ENCODE data around the gene MFF.
"Not testable (repeated sequence)": the region's sequence is repeated elsewhere in the genome, so short reads cannot be mapped to it uniquely, and the experiment has no call there.

Gene MFF

DNA sequence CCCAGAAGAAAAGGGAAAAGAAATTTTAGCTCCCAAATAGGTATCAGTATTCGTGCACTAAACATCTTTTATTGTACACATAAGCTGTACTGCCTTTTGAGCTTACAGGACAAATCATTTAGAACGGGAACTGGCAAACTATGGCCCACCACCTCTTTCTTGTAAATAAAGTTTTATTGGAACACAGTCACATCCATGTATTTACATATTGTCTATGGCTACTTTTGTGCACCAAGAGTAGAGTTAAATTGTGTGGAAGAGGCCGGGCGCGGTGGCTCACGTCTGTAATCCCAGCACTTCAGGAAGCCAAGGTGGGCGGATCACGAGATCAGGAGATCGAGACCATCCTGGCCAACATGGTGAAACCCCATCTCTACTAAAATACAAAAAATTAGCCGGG, 48.3 kb downstream of the MFF start:
- no peak overlapping the region for H3K27ac ChIP-seq
- no peak overlapping the region for H3K4me3 ChIP-seq

DNA sequence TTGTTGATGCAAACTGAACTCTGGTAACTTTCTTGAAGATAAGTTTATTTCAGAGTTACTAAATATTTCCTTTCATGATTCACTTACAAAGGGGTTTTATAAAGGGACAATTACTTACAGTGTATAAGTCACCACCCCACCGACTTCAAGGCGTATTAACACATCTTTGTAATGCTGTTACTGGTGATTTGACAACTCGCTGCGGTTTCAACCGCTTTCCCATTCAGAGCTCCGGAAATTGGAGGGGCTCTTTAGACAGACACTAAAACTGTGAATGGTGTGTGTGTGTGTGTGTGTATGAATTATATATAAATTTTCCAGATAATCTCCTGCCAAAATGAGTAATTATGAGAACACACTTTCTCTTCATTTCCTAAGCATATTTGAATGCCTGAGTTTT, 49.1 kb downstream of the MFF start:
- no peak overlapping the region for H3K4me3 ChIP-seq
- no peak overlapping the region for H3K27ac ChIP-seq

DNA sequence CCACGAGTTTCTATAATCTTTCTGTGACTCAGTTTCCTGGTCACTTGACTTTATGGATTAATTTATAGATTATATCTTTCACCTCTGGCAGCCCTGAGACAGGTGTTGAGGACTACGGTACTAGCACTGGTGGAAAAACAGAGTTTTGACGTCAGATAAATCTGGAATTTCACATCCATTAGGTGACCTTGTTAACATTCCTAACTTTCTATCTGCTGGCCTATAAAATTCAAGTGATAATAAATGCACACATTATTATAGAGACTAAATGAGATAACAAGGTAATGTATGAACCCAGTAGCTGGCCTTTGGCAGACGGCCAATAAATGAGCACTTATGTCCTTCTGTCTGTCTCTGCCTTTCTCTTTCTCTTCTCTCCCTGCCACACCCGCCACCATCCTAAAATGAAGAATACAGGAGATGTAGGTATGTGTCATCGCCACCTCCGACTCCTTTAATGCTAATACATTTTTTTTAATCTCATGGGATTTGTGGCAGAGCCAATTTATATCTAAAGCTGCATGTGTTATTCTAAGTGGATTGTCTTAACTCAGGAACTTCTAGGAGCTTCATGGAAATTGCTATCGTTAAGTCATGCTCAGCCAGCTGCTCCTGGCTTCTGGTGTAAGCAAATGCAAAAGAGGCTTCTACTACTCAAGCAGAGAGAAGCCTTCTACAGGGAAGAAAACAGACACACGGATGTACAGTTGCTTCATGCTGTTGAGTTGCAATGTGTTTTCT, 51.8 kb downstream of the MFF start:
- no peak overlapping the region for H3K27ac ChIP-seq
- H3K4me3 ChIP-seq = no peak overlapping the region

DNA sequence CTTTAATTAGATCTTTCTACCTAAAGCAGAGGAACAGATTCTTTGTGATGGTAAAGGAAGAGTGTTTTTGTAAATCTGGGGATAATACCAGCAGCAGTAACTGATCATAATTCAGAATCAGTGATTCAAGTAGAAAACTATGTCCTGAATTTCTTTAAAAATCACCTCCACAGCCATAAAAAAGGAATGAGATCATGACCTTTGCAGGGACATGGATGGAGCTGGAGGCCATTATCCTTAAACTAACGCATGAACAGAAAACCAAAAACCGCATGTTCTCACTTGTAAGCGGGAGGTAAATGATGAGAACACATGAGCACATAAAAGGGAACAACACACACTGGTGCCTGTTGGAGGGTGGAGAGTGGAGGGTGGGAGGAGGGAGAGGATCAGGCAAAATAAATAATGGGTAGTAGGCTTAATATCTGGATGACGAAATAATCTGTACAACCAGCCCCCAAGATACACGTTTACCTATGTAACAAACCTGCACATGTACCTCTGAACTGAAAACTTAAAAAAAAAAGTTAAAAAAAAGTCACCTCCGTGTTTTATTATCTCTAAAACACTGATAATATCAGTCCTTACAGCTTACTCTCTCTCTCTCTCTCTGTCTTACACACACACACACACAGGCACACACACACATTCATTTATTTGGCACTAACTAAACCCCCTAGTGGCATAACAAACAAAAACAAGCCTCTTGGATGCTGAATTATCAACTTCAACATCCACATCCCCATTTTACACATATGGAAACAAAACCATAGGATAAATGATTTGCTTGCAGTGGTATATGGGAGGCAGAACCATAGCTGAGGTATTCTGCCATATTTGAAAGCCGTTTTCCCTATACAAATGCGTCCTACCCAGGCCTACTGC, 52.7 kb downstream of the MFF start:
- Histone ChIP-seq H3K27ac (no peak overlapping the region), H3K4me3 (no peak overlapping the region)

DNA sequence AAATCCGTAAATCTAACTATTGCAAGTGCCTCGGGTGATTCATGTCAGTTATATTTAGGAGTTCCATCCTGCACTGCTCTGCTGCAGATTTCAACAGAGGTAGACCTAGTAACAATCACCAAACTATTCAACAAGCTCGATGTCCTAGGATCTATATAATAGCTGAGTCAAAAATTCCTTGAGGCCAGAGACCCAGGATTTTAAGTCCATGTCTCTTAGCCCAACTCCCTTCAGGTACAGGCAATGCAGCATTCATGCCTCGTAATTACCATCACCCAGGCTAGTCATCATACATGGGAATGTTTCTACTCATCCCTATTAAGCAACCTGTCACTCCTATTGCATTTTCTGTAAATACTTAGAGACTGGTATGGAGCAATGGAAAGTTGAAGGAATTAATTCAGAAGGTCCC, 53.3 kb downstream of the MFF start:
- no peak overlapping the region for H3K27ac ChIP-seq
- H3K4me3 ChIP-seq = no peak overlapping the region

DNA sequence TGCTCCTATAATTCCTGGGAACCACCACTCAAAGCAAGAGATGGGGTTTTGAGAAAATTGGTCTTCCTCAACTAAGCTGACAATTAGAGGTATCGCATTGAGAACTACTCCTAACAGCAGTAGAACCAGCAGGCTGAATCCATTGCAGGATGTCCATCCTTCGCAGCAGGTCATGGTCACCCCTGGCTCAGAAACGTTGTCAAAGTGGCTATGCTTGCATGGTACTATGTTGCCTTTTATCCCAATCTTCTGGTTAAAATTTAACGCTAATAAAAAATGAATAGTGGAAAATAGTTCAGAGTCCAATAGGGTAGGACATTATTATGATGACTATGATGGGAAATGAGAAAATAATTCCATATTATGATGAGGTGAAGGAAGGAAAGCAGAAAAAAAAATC, 54.0 kb downstream of the MFF start, which contains the start of gene TM4SF20:
Gene TM4SF20 (minus strand): TSS at position 212 of the 400 bp plus-strand sequence. CDS start 38 bp downstream, at position 174.
- H3K4me3 ChIP-seq = no peak within 1 kb of the TSS
- H3K27ac ChIP-seq = no peak within 1 kb of the TSS

DNA sequence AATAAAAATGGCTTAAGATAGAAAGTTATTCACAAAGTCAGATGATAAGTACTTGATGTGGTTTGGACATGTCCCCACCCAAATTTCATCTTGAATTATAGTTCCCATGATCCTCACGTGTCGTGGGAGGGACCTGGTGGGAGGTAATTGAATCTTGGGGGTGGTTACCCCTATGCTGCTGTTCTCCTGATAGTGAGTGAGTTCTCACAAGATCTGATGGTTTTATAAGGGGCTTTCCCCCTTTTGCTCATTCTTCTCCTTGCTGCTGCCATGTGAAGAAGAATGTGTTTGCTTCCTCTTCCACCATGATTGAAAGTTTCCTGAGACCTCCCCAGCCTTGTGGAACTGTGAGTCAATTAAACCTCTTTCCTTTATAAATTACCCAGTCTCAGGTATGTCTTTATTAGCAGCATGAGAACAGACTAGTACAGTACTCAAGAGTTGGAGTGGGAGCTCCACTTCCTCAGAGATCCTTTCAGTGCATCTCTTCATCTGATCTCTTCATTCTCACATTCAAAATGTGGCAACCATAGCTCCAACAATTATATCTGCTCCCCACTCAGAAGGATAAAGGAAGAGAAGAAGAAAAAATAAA, 57.3 kb downstream of the MFF start:
- not testable (repeated sequence) for H3K27ac ChIP-seq, H3K4me3 ChIP-seq

DNA sequence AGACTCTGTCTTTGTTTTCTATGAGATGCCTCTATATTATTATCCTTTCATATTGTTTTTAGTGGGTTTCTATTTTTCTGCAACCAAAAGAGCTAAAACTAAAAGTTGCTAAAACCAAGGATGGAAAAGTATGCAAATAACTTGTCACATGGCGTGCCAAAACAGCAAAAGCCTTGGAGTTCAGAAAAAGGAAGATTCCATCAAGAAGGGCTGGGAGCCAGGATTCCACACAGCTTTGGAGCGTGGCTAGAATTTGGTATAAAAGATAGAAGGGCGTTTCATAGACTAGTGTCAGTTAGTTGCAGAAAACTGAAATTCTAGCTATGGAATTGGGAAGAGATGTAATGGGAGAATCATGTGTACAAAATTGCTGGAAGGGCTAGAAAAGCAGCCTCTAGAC, 58.6 kb downstream of the MFF start:
- H3K27ac ChIP-seq = no peak overlapping the region
- H3K4me3 ChIP-seq = no peak overlapping the region

DNA sequence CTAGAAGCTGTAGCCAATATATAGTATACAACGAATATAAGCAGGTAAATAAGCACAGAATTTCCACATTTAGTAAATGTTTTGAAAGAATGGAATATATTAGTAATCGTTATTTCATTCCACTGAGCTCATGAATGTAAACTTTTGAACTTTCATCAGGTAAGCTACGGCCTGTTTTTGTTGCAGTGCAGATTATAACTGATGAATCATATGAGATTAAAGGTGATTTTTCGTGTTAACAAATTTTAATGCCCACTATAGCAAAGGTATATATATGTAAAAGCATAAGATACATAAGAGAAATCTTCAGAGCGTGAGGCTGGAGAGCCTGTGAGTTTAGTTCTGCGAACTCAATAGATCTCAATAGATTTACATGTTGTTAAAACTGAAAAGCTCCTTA, 61.6 kb downstream of the MFF start:
- no peak overlapping the region for H3K27ac ChIP-seq
- H3K4me3 ChIP-seq = no peak overlapping the region

DNA sequence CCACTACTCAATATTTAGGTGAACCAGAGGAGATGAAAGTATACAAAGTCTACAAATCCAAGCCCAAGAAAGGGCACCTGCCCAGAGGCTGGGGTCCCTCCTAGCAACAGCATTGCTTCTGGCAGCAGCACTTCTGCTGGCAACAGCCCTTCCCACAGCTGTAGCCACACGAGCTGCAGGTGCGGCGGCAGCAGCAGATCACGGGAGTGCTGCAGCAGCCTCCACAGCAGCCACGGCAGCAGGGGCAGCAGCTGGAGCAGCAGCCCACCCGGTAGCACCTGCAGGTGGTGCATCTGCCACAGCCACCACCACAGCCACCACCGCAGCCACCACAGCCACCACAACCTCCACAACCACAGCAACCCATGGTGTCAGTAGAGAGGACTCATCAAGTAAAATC, 62.5 kb downstream of the MFF start, which contains the start of gene SCYGR1:
Gene SCYGR1 (minus strand): TSS at position 367 of the 400 bp plus-strand sequence. CDS start 0 bp downstream, at position 367.
- H3K4me3 ChIP-seq, H3K27ac ChIP-seq: not testable (repeated sequence)

DNA sequence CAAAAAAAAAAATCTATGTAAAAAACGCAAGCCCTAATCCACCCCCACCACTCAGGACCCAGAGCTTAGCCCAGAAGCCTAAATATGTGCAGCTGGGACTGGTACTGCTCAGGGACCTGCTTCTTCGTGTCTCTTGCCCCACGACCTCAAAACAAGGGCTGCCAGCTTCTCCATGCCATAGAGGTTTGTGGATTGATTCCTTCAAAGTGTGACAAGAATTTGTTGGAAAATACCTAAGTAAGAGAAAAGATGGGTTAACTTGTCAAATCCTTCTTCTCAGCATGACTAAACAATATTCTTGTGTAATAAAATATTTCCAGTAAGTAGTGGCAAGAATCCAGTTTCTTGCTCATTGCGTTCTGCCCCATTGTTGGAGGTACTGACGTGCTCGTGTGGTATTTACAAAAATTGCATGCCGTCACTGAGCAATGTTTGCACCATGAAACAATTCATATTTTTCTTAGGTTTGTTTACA, 63.5 kb downstream of the MFF start:
- Histone ChIP-seq H3K27ac (no peak overlapping the region), H3K4me3 (no peak overlapping the region)

DNA sequence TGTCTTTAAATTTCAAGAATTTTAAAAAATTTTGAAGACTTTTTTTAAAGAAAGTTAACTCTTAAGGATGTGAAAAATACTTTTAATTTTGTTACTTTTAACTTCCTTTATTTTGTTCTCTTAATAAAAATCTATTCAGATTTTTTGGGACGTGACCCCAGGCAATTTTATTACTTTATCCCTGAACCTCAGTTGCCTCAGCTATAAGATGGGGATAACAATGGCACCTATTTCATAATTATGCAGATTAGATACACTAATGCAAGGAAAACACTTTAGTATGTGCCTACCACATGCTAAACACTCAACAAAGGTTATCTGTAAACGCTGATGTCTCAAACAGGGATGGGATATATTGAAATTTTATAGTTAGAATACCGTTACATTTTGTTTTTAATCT, 64.2 kb downstream of the MFF start:
- no peak overlapping the region for H3K27ac ChIP-seq

DNA sequence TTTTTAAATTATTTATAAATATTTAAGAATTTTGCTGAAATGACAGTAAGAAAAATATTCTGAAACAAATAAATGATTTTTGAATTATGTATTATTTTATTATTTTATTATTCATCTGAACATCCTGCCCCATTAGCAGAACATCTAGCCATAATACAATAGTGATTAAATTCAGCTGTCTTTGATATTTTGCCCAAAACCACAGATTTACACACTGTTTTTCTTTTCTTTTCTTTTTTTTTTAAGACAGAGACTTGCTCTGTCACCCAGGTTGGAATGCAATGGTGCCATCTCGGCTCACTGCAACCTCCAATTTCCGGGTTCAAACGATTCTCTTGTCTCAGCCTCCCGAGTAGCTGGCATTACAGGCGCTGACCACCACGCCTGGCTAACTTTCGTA, 64.6 kb downstream of the MFF start:
- Histone ChIP-seq H3K4me3 (no peak overlapping the region), H3K27ac (no peak overlapping the region)

More for the DNA sequence above, 64.2 kb downstream of the MFF start:
- no peak overlapping the region for H3K4me3 ChIP-seq

DNA sequence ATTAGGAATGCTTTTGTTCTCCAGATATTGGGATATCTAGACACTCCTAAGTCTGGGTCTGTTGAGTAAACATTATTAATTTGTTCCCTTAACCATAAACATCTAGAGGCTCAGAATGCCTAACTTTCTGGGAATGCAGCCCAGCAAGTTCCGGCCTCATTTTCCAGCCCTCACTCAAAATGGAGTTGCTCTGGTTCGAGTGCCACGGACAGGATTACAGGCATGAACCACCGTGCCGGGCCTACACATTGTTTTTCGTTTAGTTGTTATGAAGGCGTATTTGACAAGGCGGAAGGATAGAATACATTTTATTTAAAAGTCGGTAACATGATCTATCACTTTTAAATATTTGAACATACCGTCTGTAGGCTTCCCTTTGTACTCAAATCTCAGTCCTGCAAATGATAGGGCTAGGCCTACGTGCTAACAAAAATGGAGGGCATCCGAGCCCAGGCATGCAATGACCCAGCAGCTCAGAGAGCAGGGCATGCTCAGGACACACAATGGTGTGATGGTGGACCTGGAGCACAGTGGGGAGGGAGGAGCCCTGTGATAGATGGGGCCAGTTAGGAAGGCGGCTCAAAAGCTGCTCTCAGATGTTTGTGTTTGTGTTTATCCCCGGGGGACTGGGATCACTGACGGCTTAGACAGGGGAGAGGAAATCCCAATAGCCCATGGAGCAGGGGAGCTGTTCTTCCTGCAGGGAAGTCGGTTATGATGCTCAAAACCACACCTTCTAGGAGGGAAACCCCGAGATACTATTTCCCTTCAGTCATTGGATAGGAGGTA, 65.6 kb downstream of the MFF start:
- no peak overlapping the region for H3K27ac ChIP-seq

DNA sequence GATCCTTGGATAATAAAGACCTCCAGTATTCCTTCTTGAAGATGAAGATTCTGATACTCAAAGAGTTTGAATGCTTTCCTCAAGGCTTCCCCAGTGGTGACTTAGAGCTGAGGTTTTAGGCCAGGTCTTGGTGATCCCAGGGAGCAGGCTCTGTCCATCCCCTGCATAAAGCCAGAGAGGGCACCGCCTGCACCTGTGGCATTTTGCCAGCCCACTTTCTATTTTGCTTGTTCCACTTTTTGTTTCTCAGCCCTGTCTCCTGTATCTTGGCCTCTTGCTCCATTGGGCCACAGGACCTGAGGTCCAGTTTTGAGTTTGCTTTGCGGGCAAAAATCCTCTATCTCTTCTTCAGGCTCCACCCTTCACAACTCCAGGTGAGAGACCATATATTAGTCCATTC, 69.3 kb downstream of the MFF start:
- no peak overlapping the region for H3K27ac ChIP-seq
- H3K4me3 ChIP-seq = no peak overlapping the region

More for the DNA sequence above, 65.6 kb downstream of the MFF start:
- H3K4me3 ChIP-seq = no peak overlapping the region

DNA sequence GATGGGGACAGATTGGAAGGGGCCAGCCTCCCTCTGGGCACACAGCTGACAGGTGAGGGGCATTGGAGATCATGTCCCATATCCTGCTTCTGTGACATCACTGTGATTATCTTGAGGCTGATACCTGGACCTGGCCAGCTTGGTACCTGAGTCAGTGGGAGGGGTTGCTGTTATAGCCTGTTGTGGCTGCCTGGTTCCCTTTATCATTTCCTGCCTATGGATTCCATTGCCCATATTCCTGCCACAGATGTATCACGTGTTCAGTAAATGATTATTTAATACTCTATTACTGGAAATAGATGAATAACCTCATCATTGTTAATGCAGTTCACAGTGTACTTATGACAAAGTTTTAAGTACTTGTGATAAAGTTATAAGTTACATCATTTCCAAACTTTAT, 70.5 kb downstream of the MFF start:
- no peak overlapping the region for H3K4me3 ChIP-seq
- H3K27ac ChIP-seq = no peak overlapping the region

DNA sequence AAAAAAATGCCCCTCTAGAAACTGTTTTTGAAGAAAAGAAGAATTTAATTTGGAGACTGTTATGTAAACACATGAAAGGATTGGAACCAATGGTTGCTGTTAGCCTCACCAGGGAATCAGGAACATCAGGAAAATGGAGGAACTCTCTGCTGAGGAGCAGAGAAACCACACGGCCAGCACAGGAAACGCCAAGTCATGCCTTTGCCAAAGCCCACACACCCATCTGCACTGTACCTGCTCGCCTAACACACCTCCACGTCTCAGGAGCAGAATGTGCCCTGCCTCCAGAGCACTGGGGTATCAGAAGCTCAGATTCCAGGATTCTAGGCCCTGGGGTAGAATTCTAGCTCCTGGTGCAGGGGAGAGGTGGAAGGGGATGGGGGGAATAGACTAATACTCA, 72.5 kb downstream of the MFF start:
- H3K4me3 ChIP-seq = no peak overlapping the region
- H3K27ac ChIP-seq = no peak overlapping the region

DNA sequence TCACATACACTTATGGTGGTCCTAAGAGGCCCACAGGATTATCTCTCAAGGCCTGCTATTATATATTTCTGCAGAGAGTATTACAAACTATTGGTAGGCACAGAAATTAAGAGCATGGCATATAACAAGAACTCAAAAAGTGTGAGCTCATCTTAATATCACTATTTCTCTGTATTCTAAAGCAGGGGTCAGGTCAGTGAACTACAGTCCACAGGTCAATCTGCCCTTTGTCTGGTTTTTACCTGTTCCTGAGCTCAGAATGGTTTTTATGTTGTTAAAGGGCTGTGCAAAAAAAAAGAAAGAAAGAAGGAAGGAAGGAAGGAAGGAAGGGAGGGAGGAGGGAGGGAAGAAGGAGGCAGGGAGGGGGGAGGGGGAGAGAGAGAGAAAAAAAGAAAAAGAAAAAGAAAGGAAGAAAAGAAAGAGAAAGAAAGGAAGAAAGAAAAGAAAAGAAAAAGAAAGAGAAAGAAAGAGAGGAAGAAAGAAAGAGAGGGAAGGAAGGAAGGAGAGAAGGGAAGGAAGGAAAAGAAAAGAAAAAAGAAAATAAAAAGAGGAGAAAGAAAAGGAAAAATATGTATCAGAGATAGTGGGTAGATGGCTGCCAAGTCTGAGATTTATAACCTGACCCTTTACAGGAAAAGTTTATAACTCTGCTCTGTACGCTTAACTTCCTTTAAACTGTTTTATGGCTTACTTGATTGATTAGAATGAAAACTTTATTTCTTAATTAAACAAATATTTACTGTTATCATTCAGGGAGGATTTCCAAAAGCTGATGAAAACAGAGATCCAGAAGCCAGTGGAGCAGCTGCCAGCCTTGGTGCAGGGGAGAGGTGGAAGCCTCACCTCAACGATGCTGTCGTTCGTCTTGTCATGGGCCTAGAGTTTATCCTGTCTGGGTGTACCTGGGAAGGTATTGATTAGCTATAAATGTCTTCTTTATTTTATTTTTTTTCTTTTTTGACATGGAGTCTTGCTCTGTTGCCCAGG, 73.9 kb downstream of the MFF start:
- no peak overlapping the region for H3K27ac ChIP-seq

More for the DNA sequence above, 73.9 kb downstream of the MFF start:
- no peak overlapping the region for H3K4me3 ChIP-seq

All from skin epidermis (tissue), 12 donors.